GM10266 (cell line): ENCODE results near the gene SFXN5.

Experiments used
- DNase-seq: peaks from one replicate; pipeline ENCODE4 v3.0.0; 2012; ENCODE audit errors: extremely low spot score
- CTCF ChIP-seq: IDR thresholded peaks from 2 replicates; pipeline ENCODE4 v1.5.1; 2012; ENCODE audit warnings: mild to moderate bottlenecking, low read depth; ENCODE audit not compliant: control insufficient read depth, insufficient read depth; ENCODE audit errors: missing control alignments

The SFXN5 gene

GRCh38 chr2:73081181-73081671, 9.7 kb upstream of the SFXN5 start:
- no peak for DNase-seq
- no peak for TF ChIP-seq CTCF

DNA sequence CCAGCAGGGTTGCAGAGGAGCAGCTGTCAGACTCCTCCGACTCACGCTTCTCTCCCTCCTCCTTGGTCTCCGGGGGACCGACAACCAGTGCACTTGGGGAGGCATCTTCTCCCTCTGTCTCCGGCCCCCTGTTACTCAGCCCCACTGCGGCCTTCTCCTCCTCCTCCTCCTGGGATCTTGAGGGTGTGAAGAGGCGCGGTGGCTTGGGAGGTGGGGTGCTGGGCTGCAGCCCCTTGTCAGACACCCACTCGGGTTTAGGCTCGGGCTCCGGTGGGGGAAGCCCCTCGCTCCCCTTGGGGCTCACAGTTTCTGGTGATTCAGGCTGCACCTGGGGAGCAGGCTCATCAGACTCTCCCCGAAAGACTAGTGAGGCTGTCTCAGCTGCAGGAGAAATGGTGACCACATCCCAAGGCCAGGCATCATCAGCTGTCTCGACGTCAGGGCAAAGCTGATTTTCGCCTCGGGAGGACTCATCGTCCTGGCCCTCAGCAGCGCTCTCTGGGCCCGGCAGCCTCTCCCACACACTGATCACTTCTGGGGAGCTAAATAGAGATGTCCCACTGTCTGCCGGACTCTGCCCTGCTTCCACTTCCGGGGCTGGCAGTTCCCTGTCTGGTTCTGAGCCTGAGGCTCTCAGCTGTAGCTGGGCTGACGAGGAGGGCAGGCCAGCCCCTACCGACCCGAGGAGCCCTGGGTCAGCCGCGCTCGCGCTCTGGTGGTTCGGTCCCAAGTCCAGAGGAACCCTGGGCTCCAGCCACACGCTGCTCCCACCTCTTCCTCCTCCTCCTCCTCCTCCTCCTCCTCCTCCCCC, 9.0 kb upstream of the SFXN5 start:
- DNase-seq = no peak
- TF ChIP-seq CTCF = no peak

GRCh38 chr2:73079636-73080035, 8.1 kb upstream of the SFXN5 start:
- no peak for TF ChIP-seq CTCF
- DNase-seq = no peak

DNA sequence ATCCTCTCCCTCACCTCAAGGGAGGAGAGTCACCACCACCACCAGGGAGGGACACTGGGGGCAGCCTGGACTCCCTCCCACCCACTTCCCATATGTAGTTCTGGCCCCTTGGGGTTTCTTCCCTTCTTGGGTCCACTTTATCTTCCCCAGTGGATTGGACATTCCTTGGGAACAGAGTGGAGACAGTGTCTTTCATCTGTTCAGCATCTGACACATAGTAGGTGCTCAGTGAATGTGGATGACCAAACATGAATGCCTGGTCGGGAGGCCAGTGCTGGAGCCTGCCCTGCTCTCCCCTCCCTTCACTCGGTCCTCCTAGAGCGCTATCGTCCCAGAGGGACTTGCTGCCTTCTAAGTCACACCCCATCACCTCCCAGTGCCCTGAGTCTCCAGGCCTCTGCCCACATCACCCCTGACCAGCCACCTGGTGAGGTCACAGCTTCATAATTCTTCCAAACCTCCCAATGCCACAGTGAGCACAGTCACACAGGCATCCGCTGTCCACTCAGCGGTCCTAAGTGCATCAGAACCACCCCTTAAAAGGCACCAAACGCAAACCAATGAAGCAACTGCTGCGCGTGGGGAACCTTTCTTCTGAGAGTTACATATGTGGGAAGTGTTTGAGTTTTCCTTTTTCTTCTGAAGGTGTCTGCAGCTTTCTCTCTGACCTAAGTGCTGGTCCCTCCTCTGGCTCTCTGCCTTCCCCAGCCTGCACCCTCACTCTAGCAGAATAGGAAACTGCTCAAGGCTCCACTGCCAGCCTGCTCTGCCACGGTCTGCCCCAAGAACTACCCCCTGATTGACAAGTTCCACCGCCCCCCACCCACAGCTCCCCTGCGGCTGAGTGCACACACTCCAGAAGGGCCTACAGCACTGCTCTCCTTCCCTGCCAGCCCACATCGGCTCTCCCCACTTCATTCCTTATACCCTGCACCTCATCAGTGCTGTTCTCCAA, 7.2 kb upstream of the SFXN5 start:
- TF ChIP-seq CTCF = no peak
- DNase-seq = no peak

DNA sequence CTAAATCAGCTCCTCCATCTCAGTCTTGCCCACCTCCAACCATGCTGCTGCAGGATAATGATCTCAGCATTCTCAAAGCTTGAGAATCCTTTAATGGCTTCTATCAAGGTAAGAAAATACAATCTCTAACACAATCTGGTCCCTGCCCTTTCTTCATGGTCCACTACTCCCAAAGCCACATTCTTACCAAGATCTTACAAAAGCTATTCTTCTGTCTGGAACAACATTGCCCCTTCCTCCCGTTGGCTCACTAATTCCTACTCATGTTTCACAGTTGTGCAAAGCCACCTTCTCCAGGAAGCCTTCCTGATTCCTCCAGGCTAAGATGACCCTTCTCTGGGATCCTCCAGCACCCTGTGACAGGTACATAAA, 5.9 kb upstream of the SFXN5 start:
- TF ChIP-seq CTCF = no peak
- DNase-seq = no peak

- no peak for TF ChIP-seq CTCF
Measured at GRCh38 chr2:73076701-73077423, 5.3 kb upstream of the SFXN5 start.

More at GRCh38 chr2:73076701-73077423, 5.3 kb upstream of the SFXN5 start:
- no peak for DNase-seq
